NB4 (cell line): ENCODE data around the gene DTHD1.

Experiments
- MYC ChIP-seq: IDR thresholded peaks from 2 replicates; pipeline ENCODE4 v1.6.1; 2011; ENCODE audit warnings: low read depth, low read length
- POLR2A ChIP-seq: IDR thresholded peaks from 2 replicates; pipeline ENCODE4 v1.6.1; 2011; ENCODE audit warnings: mild to moderate bottlenecking; ENCODE audit not compliant: insufficient read length; ENCODE audit errors: extremely low read depth
- TF ChIP-seq, protein P1 (sequence below): IDR thresholded peaks from one replicate; pipeline ENCODE4 v1.5.1; 2012; ENCODE audit warnings: low read depth, low read length
- TF ChIP-seq, protein P2 (sequence below): IDR thresholded peaks from 2 replicates; pipeline ENCODE4 v1.6.1; 2011; ENCODE audit warnings: low read depth, low read length

DNA sequence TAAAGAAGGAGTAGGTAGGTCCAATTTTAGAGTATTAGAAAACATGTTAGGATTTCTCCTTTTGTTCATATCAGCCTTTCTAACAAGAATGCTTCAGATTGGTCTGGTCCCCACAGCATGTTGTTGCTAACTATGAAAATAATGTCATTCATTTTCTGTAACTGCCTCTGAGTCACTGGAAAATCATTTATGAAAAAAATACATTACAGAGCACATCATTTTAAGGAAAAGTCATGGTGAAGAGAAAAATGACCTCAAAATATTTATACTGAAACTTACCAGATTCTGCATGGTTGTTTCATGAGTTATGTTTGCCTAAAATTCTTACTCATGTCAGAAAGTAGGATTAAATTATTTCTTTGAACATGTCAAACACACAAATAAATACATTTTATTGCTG, 35.2 kb downstream of the DTHD1 start:
- TF ChIP-seq, protein P1, sequence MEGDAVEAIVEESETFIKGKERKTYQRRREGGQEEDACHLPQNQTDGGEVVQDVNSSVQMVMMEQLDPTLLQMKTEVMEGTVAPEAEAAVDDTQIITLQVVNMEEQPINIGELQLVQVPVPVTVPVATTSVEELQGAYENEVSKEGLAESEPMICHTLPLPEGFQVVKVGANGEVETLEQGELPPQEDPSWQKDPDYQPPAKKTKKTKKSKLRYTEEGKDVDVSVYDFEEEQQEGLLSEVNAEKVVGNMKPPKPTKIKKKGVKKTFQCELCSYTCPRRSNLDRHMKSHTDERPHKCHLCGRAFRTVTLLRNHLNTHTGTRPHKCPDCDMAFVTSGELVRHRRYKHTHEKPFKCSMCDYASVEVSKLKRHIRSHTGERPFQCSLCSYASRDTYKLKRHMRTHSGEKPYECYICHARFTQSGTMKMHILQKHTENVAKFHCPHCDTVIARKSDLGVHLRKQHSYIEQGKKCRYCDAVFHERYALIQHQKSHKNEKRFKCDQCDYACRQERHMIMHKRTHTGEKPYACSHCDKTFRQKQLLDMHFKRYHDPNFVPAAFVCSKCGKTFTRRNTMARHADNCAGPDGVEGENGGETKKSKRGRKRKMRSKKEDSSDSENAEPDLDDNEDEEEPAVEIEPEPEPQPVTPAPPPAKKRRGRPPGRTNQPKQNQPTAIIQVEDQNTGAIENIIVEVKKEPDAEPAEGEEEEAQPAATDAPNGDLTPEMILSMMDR: no peak
- TF ChIP-seq, protein P2, sequence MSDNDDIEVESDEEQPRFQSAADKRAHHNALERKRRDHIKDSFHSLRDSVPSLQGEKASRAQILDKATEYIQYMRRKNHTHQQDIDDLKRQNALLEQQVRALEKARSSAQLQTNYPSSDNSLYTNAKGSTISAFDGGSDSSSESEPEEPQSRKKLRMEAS: no peak
- no peak for TF ChIP-seq POLR2A
- no peak for TF ChIP-seq MYC
